ENCODE results near the gene GFER. TPM values are rescaled to one million over a fixed set of nuclear protein-coding genes. Genes with fewer than 3 reads are reported as not detected.

GFER gene
- total and polyA plus RNA-seq, 9 of the 15 experiments (the other 6 are each of a cell fraction or from before 2014, with no cell fraction given): 4.3 to 53.7 (median 19.8) TPM

DNA sequence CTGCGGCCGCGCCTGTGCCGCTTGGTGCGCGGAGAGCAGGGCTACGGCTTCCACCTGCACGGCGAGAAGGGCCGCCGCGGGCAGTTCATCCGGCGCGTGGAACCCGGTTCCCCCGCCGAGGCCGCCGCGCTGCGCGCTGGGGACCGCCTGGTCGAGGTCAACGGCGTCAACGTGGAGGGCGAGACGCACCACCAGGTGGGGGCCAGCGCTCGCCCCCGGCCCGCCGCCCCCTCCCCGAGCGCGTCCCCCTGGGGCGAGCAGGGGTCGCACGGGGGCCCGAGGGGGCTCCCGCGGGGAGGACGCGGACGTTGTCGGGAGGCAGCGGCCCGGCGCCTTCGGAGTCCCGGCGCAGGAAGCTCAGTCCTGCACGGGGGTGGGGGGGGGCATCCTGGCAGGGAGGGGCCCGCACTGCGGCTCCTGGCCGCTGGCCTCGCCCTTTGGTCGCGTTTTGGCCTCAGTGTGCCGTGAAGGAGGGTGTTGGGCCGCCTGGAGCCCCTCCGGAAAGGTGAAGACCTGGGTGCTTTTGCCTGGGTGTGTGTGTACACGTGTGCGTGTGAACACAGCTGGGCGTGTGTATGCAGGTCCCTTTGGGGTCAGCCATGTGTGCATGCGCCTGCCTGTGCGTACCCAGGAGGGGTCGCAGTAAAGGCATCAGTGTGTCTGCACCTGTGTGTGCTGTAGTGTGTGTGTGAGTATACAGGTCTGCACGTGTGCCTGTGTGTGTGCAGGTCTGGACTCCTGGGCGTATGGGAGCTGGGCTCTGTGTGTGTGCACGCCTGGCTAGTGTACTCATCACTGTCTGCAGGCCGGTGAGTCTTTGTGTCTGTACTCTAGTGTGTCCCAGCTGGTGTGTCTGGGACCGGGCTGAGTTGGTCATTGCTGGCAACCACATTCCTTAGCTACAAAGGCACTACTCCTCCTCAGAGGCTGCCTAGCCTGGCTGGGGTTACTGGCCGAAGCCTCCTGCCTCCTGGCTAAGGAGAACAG is 43.3 kb downstream of the GFER start (continued):
- TF ChIP-seq HNRNPLL (IDR thresholded peaks at IDR 0.05; ENCODE audit: low read depth, low read length, poor library complexity, severe bottlenecking): peak; percentile 4
- TF ChIP-seq, protein P1, sequence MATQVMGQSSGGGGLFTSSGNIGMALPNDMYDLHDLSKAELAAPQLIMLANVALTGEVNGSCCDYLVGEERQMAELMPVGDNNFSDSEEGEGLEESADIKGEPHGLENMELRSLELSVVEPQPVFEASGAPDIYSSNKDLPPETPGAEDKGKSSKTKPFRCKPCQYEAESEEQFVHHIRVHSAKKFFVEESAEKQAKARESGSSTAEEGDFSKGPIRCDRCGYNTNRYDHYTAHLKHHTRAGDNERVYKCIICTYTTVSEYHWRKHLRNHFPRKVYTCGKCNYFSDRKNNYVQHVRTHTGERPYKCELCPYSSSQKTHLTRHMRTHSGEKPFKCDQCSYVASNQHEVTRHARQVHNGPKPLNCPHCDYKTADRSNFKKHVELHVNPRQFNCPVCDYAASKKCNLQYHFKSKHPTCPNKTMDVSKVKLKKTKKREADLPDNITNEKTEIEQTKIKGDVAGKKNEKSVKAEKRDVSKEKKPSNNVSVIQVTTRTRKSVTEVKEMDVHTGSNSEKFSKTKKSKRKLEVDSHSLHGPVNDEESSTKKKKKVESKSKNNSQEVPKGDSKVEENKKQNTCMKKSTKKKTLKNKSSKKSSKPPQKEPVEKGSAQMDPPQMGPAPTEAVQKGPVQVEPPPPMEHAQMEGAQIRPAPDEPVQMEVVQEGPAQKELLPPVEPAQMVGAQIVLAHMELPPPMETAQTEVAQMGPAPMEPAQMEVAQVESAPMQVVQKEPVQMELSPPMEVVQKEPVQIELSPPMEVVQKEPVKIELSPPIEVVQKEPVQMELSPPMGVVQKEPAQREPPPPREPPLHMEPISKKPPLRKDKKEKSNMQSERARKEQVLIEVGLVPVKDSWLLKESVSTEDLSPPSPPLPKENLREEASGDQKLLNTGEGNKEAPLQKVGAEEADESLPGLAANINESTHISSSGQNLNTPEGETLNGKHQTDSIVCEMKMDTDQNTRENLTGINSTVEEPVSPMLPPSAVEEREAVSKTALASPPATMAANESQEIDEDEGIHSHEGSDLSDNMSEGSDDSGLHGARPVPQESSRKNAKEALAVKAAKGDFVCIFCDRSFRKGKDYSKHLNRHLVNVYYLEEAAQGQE (IDR thresholded peaks at IDR 0.05; ENCODE audit: borderline replicate concordance): peak; percentile 18; the same call in 1 of the 2 replicates
- TF ChIP-seq, protein P1 (CRISPR knock-in tag; IDR thresholded peaks at IDR 0.05; ENCODE audit: low read depth): no peak
- no peak for TF ChIP-seq PCBP2 (IDR thresholded peaks at IDR 0.05; ENCODE audit: low read depth, low read length, poor library complexity, severe bottlenecking)
- TF ChIP-seq HDGF (IDR thresholded peaks at IDR 0.05): 0 out of 2 replicates have a peak, but pooled peaks have one; percentile 60
- peak; percentile 54 for TF ChIP-seq RBBP5 (IDR thresholded peaks at IDR 0.05; ENCODE audit: borderline replicate concordance, insufficient read depth, low read length, poor library complexity, severe bottlenecking)
- peak in 1 of 2 experiments; percentile 54; a peak in 2 of 4 replicates for TF ChIP-seq NRF1 (conservative IDR thresholded peaks at IDR 0.05 in 1 of 2, IDR thresholded peaks at IDR 0.05 in 1 of 2)
- TF ChIP-seq, protein P2, sequence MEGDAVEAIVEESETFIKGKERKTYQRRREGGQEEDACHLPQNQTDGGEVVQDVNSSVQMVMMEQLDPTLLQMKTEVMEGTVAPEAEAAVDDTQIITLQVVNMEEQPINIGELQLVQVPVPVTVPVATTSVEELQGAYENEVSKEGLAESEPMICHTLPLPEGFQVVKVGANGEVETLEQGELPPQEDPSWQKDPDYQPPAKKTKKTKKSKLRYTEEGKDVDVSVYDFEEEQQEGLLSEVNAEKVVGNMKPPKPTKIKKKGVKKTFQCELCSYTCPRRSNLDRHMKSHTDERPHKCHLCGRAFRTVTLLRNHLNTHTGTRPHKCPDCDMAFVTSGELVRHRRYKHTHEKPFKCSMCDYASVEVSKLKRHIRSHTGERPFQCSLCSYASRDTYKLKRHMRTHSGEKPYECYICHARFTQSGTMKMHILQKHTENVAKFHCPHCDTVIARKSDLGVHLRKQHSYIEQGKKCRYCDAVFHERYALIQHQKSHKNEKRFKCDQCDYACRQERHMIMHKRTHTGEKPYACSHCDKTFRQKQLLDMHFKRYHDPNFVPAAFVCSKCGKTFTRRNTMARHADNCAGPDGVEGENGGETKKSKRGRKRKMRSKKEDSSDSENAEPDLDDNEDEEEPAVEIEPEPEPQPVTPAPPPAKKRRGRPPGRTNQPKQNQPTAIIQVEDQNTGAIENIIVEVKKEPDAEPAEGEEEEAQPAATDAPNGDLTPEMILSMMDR (IDR thresholded peaks at IDR 0.05 in 2 of 3, conservative IDR thresholded peaks at IDR 0.05 in 1 of 3; ENCODE audit: insufficient read depth in 2 of 3, low read depth in 1 of 3, low read length in 3 of 3): peak in 1 of 3 experiments; percentile 22; a peak in 3 of 6 replicates
- TF ChIP-seq, protein P3, sequence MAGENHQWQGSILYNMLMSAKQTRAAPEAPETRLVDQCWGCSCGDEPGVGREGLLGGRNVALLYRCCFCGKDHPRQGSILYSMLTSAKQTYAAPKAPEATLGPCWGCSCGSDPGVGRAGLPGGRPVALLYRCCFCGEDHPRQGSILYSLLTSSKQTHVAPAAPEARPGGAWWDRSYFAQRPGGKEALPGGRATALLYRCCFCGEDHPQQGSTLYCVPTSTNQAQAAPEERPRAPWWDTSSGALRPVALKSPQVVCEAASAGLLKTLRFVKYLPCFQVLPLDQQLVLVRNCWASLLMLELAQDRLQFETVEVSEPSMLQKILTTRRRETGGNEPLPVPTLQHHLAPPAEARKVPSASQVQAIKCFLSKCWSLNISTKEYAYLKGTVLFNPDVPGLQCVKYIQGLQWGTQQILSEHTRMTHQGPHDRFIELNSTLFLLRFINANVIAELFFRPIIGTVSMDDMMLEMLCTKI (IDR thresholded peaks at IDR 0.05; ENCODE audit: partially characterized antibody): no peak
- no peak for TF ChIP-seq RNF2 (IDR thresholded peaks at IDR 0.05)
- no peak for TF ChIP-seq NR2C2 (CRISPR knock-in tag; IDR thresholded peaks at IDR 0.05)
- TF ChIP-seq NR2C2 (tag; IDR thresholded peaks at IDR 0.05): peak; percentile 51; the same call in 1 of the 2 replicates
- no peak for TF ChIP-seq MEF2D (tag; conservative IDR thresholded peaks at IDR 0.05; ENCODE audit: low read depth)
